ENCODE measurements around the gene TMEM178B. TPM values are rescaled to one million over a fixed set of nuclear protein-coding genes. Genes with fewer than 3 reads are reported as not detected.

Gene TMEM178B
- total and polyA plus RNA-seq, 2 of the 4 experiments (the other 2 are of a cell fraction), result under 0.01 to 0.05 TPM

GRCh38 chr7:141436575-141437075 lies 362.8 kb downstream of the TMEM178B start:
- Histone ChIP-seq H3K4ac (ENCODE audit: low read depth, low read length) (no peak overlapping the region), H2BK120ac (ENCODE audit: low read depth, low read length) (no peak overlapping the region), H3K4me1 (ENCODE audit: control insufficient read depth, insufficient read depth, low read length) (no peaks in the 10 kb centered on the region), H3K56ac (ENCODE audit: extremely low read depth, insufficient read depth, low read length) (no peak overlapping the region), H2BK5ac (ENCODE audit: low read depth, low read length, poor library complexity, severe bottlenecking) (no peak overlapping the region), H2AK9ac (replicated peaks; ENCODE audit: low read depth, low read length, poor library complexity) (no peak overlapping the region), H3K79me1 (ENCODE audit: low read depth in 1 of 2, low read length in 2 of 2) (no peaks in the 10 kb centered on the region), H4K20me1 (ENCODE audit: insufficient read depth, low read length) (no peaks in the 10 kb centered on the region), H2AFZ (replicated peaks; ENCODE audit: low read length, poor library complexity) (no peak overlapping the region), H3K9me1 (ENCODE audit: insufficient read depth, low read length) (no peaks in the 10 kb centered on the region), H3K23ac (ENCODE audit: low read depth, low read length) (no peak overlapping the region), H4K5ac (ENCODE audit: low read depth, low read length) (no peak overlapping the region), H3K9ac (ENCODE audit: low read depth, low read length) (no peak overlapping the region), H2BK15ac (ENCODE audit: low read depth, low read length) (no peak overlapping the region), H2BK20ac (ENCODE audit: low read depth, low read length) (no peak overlapping the region), H3K27ac (ENCODE audit: insufficient read depth, low read length) (no peak overlapping the region), H3K14ac (replicated peaks; ENCODE audit: low read depth, low read length) (no peak overlapping the region), H4K91ac (ENCODE audit: insufficient read depth, low read depth, low read length) (no peak overlapping the region), H3K9me3 (ENCODE audit: control insufficient read depth, insufficient read depth, low read length) (peaks cover 12% of the 10 kb centered on the region; the same call in 1 of the 2 replicates), H3K4me3 (ENCODE audit: insufficient read depth, low read depth, low read length) (no peak overlapping the region), H3K4me2 (ENCODE audit: low read depth, low read length) (no peak overlapping the region), H2AK5ac (ENCODE audit: low read depth, low read length) (no peak overlapping the region), H3K27me3 (ENCODE audit: control insufficient read depth, insufficient read depth, low read length) (no peaks in the 10 kb centered on the region), H3K18ac (ENCODE audit: low read depth, low read length) (no peak overlapping the region), H4K8ac (ENCODE audit: low read depth in 2 of 2, low read length in 2 of 2) (no peak overlapping the region), H3K36me3 (ENCODE audit: control insufficient read depth, insufficient read depth, low read length) (no peaks in the 10 kb centered on the region)
- intact Hi-C loops (cut with micrococcal nuclease), result no loop called here
- dilution Hi-C loops (cut with HindIII; ENCODE audit: low sequenced_read_pairs, unreplicated experiment), result no loop called here
- no peak for DNase-seq
- POLR2A ChIA-PET (ENCODE audit: unreplicated experiment), result no interaction called here
- TF ChIP-seq SMC3 (IDR thresholded peaks at IDR 0.05; ENCODE audit: low read depth, low read length), result no peak
- no peak for TF ChIP-seq NFE2L2 (IDR thresholded peaks at IDR 0.05; ENCODE audit: low read depth, low read length)
- no peak for TF ChIP-seq MAZ (IDR thresholded peaks at IDR 0.05; ENCODE audit: borderline replicate concordance, low read depth, low read length)
- no peak for TF ChIP-seq CTCF (conservative IDR thresholded peaks at IDR 0.05; ENCODE audit: low read depth, low read length)
- TF ChIP-seq FOS (IDR thresholded peaks at IDR 0.05; ENCODE audit: low read depth, low read length), result no peak
- TF ChIP-seq CEBPB (IDR thresholded peaks at IDR 0.05; ENCODE audit: low read depth, low read length), result no peak
- CTCF ChIA-PET, result no interaction called here
- no TSS peak for BruUV-seq (replicated peaks)
- in situ Hi-C loops (cut with MboI; ENCODE audit: low sequenced_read_pairs), result no loop called here
- ATAC-seq (ENCODE audit: low read depth), result no peak
- no CpG with 5 or more reads among the region's 7 CpGs for WGBS, 2 experiments (ENCODE audit: extremely low coverage in 2 of 2, insufficient read length in 1 of 2)

Measured in IMR-90 (cell line).